H1 (cell line): ENCODE measurements around the gene MAPK8IP3. TPM values are rescaled to one million over a fixed set of nuclear protein-coding genes. Genes with fewer than 3 reads are reported as not detected.

Experiments used
- CHD7 ChIP-seq: fragments of 300-600 bp; sonication (generic); IDR thresholded peaks from 2 replicates; pipeline ENCODE4 v1.7.1; 2012; ENCODE audit warnings: low read length, moderate library complexity, mild to moderate bottlenecking, inconsistent platforms; ENCODE audit not compliant: insufficient replicate concordance
- polyA plus RNA-seq, 7 experiments: library from polyadenylated mRNA; depleted of rRNA in 3 of 7; stranded (reverse) in 5 of 7; unstranded in 2 of 7; fragments of >200 nt in 5 of 7; fragments of 200-250 nt in 2 of 7; gene quantifications; 1 replicate in 5 of 7; 2 replicates in 1 of 7; 4 replicates in 1 of 7; pipeline versions ENCODE4 v1.2.1 to v1.2.3, GENCODE V29; 2011 to 2013; ENCODE audit warnings: missing spikeins in 2 of 7, mixed read lengths in 2 of 7
- total RNA-seq: library from RNA; stranded (reverse); fragmentation: NEBNext Ultra II Directional; extraction: Animal tissue kit (Norgen Biotek cat#: 25700); gene quantifications from 2 replicates; pipeline ENCODE4 v1.2.1, GENCODE V29; 2021

The MAPK8IP3 gene
- total and polyA plus RNA-seq, 2 of the 8 experiments (the other 6 are each of a cell fraction or from before 2014, with no cell fraction given), result 16.9 to 43.4 TPM

GRCh38 chr16:1745181-1745899 is 39.3 kb downstream of the MAPK8IP3 start (continued):
- no peak for TF ChIP-seq CHD7
- TF ChIP-seq, all 59 proteins: peak for 0
